ENCODE measurements around the gene TOLLIP. TPM values are rescaled to one million over a fixed set of nuclear protein-coding genes. Genes with fewer than 3 reads are reported as not detected.
A peak's percentile ranks its signal among the peaks of the same experiment; 100 is the strongest.

Gene TOLLIP
- total and polyA plus RNA-seq, 12 donors: 19.0 to 53.6 (median 42.6) TPM

DNA sequence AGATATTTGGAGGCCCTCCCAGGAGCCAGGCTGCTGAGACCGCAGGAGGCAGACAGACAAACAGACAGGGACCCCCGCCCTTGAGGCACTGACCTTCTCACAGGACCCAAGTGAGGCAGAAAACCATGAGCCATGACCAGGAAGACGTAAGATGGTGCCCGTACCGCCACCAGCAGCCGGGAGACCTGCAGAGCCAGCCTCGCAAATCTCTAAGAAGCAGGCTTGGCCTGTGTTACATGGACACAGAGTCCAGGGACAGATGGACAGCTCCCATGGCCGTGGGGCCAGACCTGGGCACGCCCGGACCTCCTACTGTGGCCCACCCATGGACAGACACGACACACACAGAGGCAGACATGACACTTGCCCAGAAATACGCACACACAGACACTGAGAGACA, 30.7 kb upstream of the TOLLIP start:
- H3K27me3 ChIP-seq: no peaks in the 10 kb centered on the region
- DNase-seq: no peak
- TF ChIP-seq, protein P1, sequence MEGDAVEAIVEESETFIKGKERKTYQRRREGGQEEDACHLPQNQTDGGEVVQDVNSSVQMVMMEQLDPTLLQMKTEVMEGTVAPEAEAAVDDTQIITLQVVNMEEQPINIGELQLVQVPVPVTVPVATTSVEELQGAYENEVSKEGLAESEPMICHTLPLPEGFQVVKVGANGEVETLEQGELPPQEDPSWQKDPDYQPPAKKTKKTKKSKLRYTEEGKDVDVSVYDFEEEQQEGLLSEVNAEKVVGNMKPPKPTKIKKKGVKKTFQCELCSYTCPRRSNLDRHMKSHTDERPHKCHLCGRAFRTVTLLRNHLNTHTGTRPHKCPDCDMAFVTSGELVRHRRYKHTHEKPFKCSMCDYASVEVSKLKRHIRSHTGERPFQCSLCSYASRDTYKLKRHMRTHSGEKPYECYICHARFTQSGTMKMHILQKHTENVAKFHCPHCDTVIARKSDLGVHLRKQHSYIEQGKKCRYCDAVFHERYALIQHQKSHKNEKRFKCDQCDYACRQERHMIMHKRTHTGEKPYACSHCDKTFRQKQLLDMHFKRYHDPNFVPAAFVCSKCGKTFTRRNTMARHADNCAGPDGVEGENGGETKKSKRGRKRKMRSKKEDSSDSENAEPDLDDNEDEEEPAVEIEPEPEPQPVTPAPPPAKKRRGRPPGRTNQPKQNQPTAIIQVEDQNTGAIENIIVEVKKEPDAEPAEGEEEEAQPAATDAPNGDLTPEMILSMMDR (IDR thresholded peaks at IDR 0.05): no peak
- H3K36me3 ChIP-seq: no peaks in the 10 kb centered on the region
- H3K4me1 ChIP-seq: peaks cover 10 to 25% (median 16%) of the 10 kb centered on the region in 9 donors
- no peak for ATAC-seq
- H3K4me3 ChIP-seq: no peak overlapping the region
- H3K9me3 ChIP-seq: no peaks in the 10 kb centered on the region
- intact Hi-C loops (cut with DNase I): no loop called here
- no peak overlapping the region for H3K27ac ChIP-seq
- 72 to 76% methylated on average over 12 of the region's 12 CpGs for WGBS, 2 donors

DNA sequence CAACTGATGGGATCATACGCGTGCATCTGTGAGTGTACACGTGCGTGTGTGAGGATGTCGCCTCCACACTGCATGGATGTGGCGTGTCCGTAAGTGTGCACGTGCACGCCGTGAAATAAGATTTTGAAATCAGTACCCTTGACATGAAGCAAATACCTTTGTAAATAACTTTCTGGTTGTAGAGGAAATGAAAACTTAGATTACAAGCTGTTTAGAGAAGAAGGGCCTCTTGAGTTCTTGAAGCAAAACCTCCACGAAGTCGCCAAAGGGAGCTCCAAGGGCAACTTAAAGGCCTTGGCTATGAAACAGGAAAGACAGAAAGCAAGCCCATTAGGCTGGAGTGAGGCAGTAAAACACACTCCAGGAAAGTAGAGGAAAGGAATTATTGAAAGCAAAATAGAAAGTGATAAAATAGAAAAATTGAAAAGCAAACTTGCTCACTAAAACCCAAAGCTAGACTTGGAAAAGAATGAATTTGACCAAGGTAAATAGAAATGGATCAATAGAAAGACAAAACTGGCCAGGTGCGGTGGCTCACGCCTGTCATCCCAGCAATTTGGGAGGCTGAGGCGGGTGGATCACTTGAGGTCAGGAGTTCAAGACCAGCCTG, 29.7 kb upstream of the TOLLIP start:
- intact Hi-C loops (cut with DNase I): loop anchor here in 1 of 10 donors (5.0 kb wide), 1 partner anchor 43 kb away; no protein-coding TSS in a partner anchor
- no peak overlapping the region for H3K4me3 ChIP-seq
- no peaks in the 10 kb centered on the region for H3K36me3 ChIP-seq
- peaks cover 0 to 1% (median 0%) of the 10 kb centered on the region in 11 donors for H3K9me3 ChIP-seq
- ATAC-seq (no peak), DNase-seq (no peak)
- H3K4me1 ChIP-seq: peaks cover 10 to 27% (median 18%) of the 10 kb centered on the region in 9 donors
- WGBS, 2 donors: 74 to 75% methylated on average over 15 of the region's 15 CpGs
- no peaks in the 10 kb centered on the region for H3K27me3 ChIP-seq
- TF ChIP-seq, protein P1 (IDR thresholded peaks at IDR 0.05): no peak
- no peak overlapping the region for H3K27ac ChIP-seq

- 60 to 63% methylated on average over 33 of the region's 33 CpGs for WGBS, 2 donors
- Histone ChIP-seq H3K4me3 (no peak overlapping the region), H3K36me3 (no peaks in the 10 kb centered on the region), H3K9me3 (peaks cover 0 to 5% (median 0%) of the 10 kb centered on the region in 11 donors), H3K27me3 (no peaks in the 10 kb centered on the region), H3K27ac (no peak overlapping the region), H3K4me1 (peaks cover 10 to 27% (median 18%) of the 10 kb centered on the region in 9 donors)
- intact Hi-C loops (cut with DNase I): loop anchor here in 1 of 10 donors (5.0 kb wide), 1 partner anchor 44 kb away; no protein-coding TSS in a partner anchor
- TF ChIP-seq, protein P1 (IDR thresholded peaks at IDR 0.05): no peak
- DNase-seq (no peak), ATAC-seq (no peak)
Measured at GRCh38 chr11:1338201-1339065, 29.0 kb upstream of the TOLLIP start.

- intact Hi-C loops (cut with DNase I): loop anchor here in 1 of 10 donors (5.0 kb wide), 1 partner anchor 45 kb away; no protein-coding TSS in a partner anchor
- Histone ChIP-seq H3K9me3 (peaks cover 0 to 5% (median 0%) of the 10 kb centered on the region in 11 donors), H3K27ac (peak overlapping the region in 5 of 10 donors; percentile 22 to 58 (median 48)), H3K27me3 (peaks cover 0 to 6% (median 0%) of the 10 kb centered on the region in 7 donors), H3K4me3 (peak overlapping the region in 5 of 10 donors; percentile 33 to 58 (median 52)), H3K36me3 (no peaks in the 10 kb centered on the region), H3K4me1 (peaks cover 10 to 27% (median 18%) of the 10 kb centered on the region in 9 donors)
- 32 to 41% methylated on average over 25 of the region's 25 CpGs for WGBS, 2 donors
- DNase-seq (no peak), ATAC-seq (peak in 1 of 8 donors; percentile 14)
- TF ChIP-seq, protein P1 (IDR thresholded peaks at IDR 0.05): no peak
Measured at GRCh38 chr11:1337647-1338007, 28.2 kb upstream of the TOLLIP start.
